ENCODE results near the gene CYYR1.

CYYR1 gene

DNA sequence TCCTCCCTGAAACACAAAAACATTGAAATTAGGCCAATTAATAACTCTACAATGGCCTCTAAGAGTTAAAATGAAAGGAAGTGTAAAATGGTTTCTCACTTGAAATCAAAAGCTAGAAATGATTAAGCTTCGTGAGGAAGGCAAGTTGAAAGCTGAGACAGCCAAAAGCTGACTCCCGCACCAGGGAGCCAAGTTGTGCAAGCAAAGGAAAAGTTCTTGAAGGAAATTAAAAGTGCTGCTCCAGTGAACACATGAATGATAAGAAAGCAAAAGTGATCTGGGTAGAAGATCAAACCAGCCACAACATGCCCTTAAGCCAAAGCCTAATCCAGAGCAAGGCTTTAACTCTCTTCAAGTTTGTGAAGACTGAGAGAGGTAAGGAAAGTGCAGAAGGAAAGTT lies 22.8 kb downstream of the CYYR1 start:
- no peak for DNase-seq

GRCh38 chr21:26546446-26547097 lies 26.5 kb downstream of the CYYR1 start:
- peak in 1 of 2 donors; percentile 23 for DNase-seq

DNA sequence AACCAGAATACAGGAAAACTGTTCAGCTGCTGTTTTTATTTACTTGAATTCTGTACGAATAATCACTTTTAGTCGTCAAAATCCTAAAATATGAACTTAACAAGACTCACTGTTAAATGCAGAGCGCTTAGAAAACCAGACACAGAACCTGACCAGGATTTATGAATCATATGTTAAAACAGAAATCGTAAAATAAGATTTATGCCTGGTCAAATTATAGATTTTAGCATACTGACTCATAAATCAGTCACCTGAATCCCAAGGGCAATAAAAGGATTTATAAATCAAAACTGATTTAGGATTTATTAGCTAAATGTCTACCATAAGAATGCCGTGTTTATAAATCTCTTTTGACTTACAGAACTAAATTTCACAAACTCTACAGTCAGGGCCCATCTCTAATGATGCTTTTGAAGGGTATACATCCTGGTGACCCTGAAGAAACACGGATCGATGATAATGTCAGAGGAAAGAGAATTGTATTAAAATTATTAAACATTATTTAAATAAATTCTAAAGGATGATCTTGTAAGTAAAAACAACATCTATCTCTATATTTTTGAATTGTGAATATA lies 28.8 kb downstream of the CYYR1 start:
- no peak for DNase-seq

DNA sequence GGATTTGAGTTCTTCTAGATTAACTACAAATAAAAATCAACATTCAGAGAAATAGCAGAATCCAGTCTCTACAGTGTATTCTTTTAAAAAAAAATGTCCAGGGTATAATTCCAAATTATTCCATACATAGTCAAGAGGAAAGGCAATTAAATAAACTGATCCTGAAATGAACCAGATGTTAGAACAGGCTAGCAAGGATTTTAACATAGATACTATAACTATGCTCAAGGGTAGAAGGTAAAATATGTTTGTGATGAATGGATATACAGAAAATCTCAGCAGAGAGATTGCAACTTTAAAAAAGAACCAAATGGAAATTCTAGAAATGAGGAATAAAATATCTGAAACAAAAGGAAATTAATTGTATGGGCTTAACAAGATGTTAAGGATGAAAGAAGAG lies 32.4 kb downstream of the CYYR1 start:
- DNase-seq, result no peak

- DNase-seq, result no peak
Observed at GRCh38 chr21:26539566-26539965, 33.5 kb downstream of the CYYR1 start.

DNA sequence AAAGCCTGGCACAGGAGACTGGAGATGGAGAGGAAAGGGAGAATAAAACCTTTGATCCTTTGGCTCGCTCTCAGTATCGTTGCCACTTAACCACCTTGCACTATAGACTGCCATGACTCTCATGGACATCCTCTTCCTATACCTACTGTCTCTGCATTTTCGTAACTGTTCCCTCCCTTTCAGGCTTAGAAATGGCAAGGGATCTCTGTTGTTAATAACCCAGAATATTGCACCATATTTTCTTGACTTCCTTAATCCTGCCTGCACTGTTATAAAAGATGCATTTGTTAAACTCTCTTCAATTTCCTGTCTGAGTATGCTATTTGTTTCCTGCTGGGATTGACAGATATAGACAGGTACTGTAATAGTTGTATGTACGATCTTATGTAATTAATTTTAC lies 38.6 kb downstream of the CYYR1 start:
- no peak for DNase-seq

GRCh38 chr21:26532208-26532607 lies 40.9 kb downstream of the CYYR1 start:
- DNase-seq, result no peak

GRCh38 chr21:26529526-26529925 lies 43.6 kb downstream of the CYYR1 start:
- no peak for DNase-seq

GRCh38 chr21:26528882-26529281 lies 44.2 kb downstream of the CYYR1 start:
- DNase-seq, result no peak

- DNase-seq, result no peak
Observed at GRCh38 chr21:26522704-26523103, 50.4 kb downstream of the CYYR1 start.

DNA sequence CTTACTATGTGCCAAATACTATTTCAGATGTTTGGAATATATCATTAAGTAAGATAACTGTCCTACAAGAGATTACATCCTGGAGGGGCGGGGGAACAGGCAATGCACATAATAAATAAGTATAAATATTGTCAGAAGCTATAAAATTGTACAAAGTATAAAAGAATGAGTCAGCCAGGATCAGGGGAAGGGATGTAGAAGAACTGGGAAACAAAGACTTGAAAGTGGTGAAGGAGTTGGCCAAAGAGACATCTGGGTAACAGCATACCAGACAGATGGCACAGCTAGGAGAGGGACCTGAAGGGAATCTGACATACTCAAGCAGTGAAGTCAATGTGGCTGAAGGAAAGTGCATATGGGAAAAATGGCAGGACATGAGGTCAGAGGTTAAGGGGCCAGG lies 53.9 kb downstream of the CYYR1 start:
- DNase-seq, result no peak

DNA sequence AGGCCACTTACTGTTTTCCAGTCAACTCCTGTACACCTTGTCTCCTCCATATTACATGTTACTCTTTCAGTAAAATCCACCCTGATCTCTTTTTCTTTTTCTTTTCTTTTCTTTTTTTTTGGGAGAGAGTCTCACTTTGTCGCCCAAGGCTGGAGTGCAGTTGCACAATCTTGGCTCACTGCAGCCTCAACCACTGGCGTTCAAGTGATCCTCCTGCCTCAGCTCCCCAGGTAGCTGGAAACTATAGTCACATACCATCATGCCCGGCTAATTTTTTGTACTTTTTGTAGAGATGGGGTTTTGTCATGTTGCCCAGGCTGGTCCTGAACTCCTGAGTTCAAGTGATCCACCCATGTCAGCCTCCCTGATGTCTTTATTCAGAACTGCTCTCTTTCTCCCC lies 57.8 kb downstream of the CYYR1 start:
- no peak for DNase-seq

- DNase-seq, result no peak
Observed at GRCh38 chr21:26513212-26513611, 59.9 kb downstream of the CYYR1 start.

- no peak for DNase-seq
Observed at GRCh38 chr21:26512664-26513063, 60.4 kb downstream of the CYYR1 start.

DNA sequence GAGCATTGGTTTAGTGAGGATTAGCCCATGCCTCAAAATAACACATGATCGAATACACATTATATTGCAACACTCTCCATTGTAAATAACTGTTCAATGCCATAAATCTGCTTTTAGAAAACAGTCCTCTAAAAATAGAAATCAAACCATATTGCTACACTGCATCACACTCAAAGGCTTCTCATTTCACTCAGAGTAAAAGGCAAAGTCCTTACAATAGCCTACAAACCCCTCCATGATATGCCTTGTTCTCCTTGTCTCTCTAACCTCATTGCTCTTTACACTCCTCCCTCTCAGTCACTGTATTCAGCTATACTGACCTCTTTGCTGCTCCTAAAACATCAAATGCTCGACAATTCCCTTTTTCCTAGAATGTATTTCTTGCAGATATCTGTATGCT lies 64.2 kb downstream of the CYYR1 start:
- no peak for DNase-seq

DNA sequence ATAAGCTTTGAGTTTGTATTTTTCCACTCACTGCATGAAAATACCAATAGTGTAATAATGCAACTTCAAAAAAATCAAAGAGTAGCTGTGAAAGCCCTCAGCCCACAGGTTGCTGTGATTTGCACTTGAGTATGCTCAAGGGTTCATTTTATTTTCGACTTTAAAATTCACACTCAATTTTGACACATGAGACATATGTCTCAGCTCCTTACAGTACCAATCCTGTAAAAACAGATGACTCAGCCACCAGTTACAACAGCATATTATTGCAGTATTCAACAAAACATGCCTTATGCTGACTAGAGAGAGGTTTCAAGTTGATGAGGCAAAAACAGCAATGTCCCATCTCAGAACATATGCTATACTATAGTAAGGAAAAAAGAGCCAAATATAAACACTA lies 66.1 kb downstream of the CYYR1 start:
- DNase-seq, result no peak

- DNase-seq, result no peak
Observed at GRCh38 chr21:26505211-26505610, 67.9 kb downstream of the CYYR1 start.

GRCh38 chr21:26503414-26503813 lies 69.7 kb downstream of the CYYR1 start:
- DNase-seq, result no peak

DNA sequence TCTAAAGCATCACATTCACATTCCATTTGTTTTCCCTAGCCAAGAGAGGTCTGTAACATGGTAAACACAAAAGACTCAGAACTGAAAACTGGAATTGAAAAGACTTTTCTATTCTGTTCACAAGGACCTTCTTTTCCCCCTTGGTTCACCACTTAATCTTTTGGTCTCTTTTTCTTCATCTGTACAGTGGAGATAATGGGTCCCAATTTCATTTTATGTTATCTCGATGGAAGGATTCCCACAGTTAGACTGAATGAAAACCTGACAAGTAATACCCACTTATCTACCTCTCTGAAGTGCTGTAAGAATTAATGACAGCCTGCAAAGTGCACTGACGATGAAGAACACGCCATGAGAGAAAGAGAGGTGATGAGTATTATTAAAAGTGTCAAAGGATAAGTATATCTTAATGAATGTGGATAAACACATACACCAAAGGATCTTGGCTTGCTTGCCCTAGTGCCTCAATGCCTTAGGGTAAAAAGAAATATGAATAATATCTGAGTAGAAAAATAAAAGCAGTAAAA lies 71.5 kb downstream of the CYYR1 start:
- DNase-seq, result no peak

DNA sequence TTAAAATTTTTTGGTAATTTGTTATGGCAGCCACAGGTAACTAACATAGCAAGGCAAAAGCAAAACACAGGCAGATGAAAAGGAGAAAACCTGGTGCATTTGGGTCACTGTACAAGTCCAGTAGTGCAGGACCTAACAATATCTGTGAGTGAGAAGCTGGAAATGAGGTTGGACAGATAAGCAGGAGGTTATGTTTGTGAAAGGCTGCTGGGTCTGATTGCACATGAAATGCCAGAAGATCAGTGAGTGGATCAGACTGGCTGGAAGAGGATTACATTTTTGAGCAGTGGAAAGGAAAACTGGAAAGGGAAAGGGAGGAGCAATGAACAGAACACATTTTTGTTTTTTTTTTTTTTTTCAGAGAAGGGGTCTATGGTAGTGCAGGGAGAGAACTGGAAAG lies 73.6 kb downstream of the CYYR1 start:
- DNase-seq, result no peak

DNA sequence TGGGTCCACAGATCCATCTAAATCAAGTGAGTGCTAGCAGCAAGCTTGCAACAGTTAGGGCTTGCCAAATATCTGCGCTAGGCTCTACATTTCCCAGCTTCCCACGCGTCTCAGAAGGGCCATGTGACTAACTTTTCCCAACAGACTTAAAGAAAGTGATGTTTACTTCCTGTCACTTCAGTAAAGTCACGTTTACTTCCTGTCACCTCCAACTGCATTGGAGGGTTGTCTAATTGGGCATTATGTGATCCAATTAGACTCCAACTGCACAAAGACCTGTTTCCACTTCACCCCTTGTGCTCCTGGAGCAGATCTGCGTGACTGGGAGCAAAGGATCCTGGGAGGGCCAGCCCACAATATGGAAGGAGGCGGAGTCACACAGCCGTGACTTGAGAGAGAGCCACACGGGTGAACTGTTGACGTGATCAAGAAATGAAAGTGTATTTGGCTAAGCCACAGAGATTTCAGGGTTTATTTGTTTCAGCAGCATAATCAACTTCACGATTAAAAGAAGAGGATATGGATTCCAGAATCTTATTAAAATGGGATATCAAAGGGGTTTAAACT lies 77.7 kb downstream of the CYYR1 start:
- DNase-seq, result no peak

DNA sequence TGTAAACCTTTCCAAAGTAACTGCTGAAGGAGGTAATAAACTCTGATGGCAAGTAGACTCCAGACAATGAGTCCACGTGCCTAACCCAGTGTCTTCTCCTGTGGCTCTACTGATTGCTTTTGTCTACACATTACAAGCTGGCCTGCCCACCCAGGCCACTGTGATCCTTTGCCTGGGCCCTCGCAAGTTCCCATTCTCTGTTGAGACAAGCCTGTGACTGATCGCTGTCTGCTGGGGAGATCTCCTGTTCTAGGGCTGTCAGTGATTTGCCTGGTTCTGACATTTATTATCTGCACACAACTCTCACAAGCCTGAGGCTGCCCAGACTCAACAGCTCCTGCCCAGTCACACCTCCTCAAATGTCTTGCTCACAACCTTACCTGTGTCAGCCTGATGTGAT lies 81.4 kb downstream of the CYYR1 start:
- DNase-seq, result no peak

- no peak for DNase-seq
Observed at GRCh38 chr21:26490771-26491170, 82.3 kb downstream of the CYYR1 start.

- DNase-seq, result no peak
Observed at GRCh38 chr21:26489781-26490180, 83.3 kb downstream of the CYYR1 start.

Data from CD4-positive, alpha-beta T cell treated with Interleukin-4 for 1 hour (primary cell).